Activated naive CD8-positive, alpha-beta T cell treated with anti-CD3 and anti-CD28 coated beads, Interleukin-2, amount 50 U/mL, for 16 hours (primary cell): Measurements from ENCODE around the gene SURF6.
"Not testable (repeated sequence)": the region's sequence is repeated elsewhere in the genome, so short reads cannot be mapped to it uniquely, and the experiment has no call there.

Experiments
- DNase-seq: peaks from one replicate; pipeline ENCODE4 v3.0.0-alpha.2; 2020; ENCODE audit warnings: low read depth, low spot score

SURF6 gene

GRCh38 chr9:133335924-133336811, at the start of gene SURF6:
TSS of gene SURF6 (minus strand) at chr9:133336188. CDS start at chr9:133336132, 56 bp downstream.
- DNase-seq: peak; percentile 87

GRCh38 chr9:133385452-133385851, 49.5 kb upstream of the SURF6 start:
- DNase-seq: no peak

- no peak for DNase-seq
Measured at GRCh38 chr9:133384736-133385321, 48.8 kb upstream of the SURF6 start.

- no peak for DNase-seq
Measured at GRCh38 chr9:133383438-133383837, 47.5 kb upstream of the SURF6 start.

GRCh38 chr9:133382507-133383141, 46.6 kb upstream of the SURF6 start:
- no peak for DNase-seq

GRCh38 chr9:133380734-133381133, 44.7 kb upstream of the SURF6 start:
- DNase-seq: no peak

GRCh38 chr9:133379153-133380086, 43.4 kb upstream of the SURF6 start:
- no peak for DNase-seq

GRCh38 chr9:133378408-133378962, 42.5 kb upstream of the SURF6 start:
- DNase-seq: no peak

GRCh38 chr9:133377721-133378216, 41.8 kb upstream of the SURF6 start:
- no peak for DNase-seq

- not testable (repeated sequence) for DNase-seq
Measured at GRCh38 chr9:133377280-133377679, 41.3 kb upstream of the SURF6 start.

GRCh38 chr9:133375724-133376654, 40.0 kb upstream of the SURF6 start, which contains the start of the genes STKLD1 and SURF4:
TSS of gene STKLD1 (plus strand) at chr9:133376366. CDS start at chr9:133376474, 108 bp downstream.
TSS of gene SURF4 (minus strand) at chr9:133376060. CDS start at chr9:133375969, 91 bp downstream.
- DNase-seq: peak; percentile 88

- no peak for DNase-seq
Measured at GRCh38 chr9:133375116-133375723, 39.2 kb upstream of the SURF6 start.

- DNase-seq: no peak
Measured at GRCh38 chr9:133374612-133375115, 38.7 kb upstream of the SURF6 start.

- DNase-seq: no peak
Measured at GRCh38 chr9:133372144-133372543, 36.2 kb upstream of the SURF6 start.

GRCh38 chr9:133371261-133371711, 35.3 kb upstream of the SURF6 start:
- peak; percentile 47 for DNase-seq

GRCh38 chr9:133370685-133371084, 34.7 kb upstream of the SURF6 start:
- DNase-seq: no peak

GRCh38 chr9:133369933-133370332, 33.9 kb upstream of the SURF6 start:
- DNase-seq: no peak

GRCh38 chr9:133369422-133369821, 33.4 kb upstream of the SURF6 start:
- no peak for DNase-seq
